ENCODE data around the gene TTF1. TPM values are rescaled to one million over a fixed set of nuclear protein-coding genes. Genes with fewer than 3 reads are reported as not detected.

The TTF1 gene
- total and polyA plus RNA-seq, 2 of the 13 experiments (the other 11 are each of a cell fraction or from before 2014, with no cell fraction given), result 3.4 to 9.8 TPM

- TF ChIP-seq PTBP1 (IDR thresholded peaks at IDR 0.05; ENCODE audit: low read depth, low read length, poor library complexity, severe bottlenecking), result no peak
- TF ChIP-seq, protein P1, sequence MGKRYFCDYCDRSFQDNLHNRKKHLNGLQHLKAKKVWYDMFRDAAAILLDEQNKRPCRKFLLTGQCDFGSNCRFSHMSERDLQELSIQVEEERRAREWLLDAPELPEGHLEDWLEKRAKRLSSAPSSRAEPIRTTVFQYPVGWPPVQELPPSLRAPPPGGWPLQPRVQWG (CRISPR knock-in tag; IDR thresholded peaks at IDR 0.05; ENCODE audit: borderline replicate concordance, low read depth), result no peak
- peak; percentile 48; the same call in 1 of the 2 replicates for TF ChIP-seq CREM (IDR thresholded peaks at IDR 0.05)
- no peak for TF ChIP-seq CREM (CRISPR knock-in tag; IDR thresholded peaks at IDR 0.05)
- TF ChIP-seq TRIM24 (CRISPR knock-in tag; IDR thresholded peaks at IDR 0.05), result no peak
- TF ChIP-seq, protein P2, sequence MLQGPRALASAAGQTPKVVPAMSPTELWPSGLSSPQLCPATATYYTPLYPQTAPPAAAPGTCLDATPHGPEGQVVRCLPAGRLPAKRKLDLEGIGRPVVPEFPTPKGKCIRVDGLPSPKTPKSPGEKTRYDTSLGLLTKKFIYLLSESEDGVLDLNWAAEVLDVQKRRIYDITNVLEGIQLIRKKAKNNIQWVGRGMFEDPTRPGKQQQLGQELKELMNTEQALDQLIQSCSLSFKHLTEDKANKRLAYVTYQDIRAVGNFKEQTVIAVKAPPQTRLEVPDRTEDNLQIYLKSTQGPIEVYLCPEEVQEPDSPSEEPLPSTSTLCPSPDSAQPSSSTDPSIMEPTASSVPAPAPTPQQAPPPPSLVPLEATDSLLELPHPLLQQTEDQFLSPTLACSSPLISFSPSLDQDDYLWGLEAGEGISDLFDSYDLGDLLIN (CRISPR knock-in tag; IDR thresholded peaks at IDR 0.05; ENCODE audit: borderline replicate concordance), result peak; percentile 72; the same call in 1 of the 2 replicates
- no peak for TF ChIP-seq HMGXB3 (CRISPR knock-in tag; IDR thresholded peaks at IDR 0.05; ENCODE audit: borderline replicate concordance)
- no peak for TF ChIP-seq CEBPZ (IDR thresholded peaks at IDR 0.05; ENCODE audit: low read length)
- TF ChIP-seq LCORL (IDR thresholded peaks at IDR 0.05), result no peak
- 0 out of 2 replicates have a peak, but pooled peaks have one; percentile 24 for TF ChIP-seq LCORL (CRISPR knock-in tag; IDR thresholded peaks at IDR 0.05)
- no peak; the same call in 1 of the 2 replicates for TF ChIP-seq THAP9 (CRISPR knock-in tag; IDR thresholded peaks at IDR 0.05; ENCODE audit: borderline replicate concordance)
- peak; percentile 79 for TF ChIP-seq GATAD1 (CRISPR knock-in tag; IDR thresholded peaks at IDR 0.05)
- peak; percentile 42; the same call in 1 of the 2 replicates for TF ChIP-seq HOXA9 (CRISPR knock-in tag; IDR thresholded peaks at IDR 0.05; ENCODE audit: borderline replicate concordance)
- no peak for TF ChIP-seq MYC (CRISPR knock-in tag; IDR thresholded peaks at IDR 0.05; ENCODE audit: borderline replicate concordance)
- TF ChIP-seq SP5 (CRISPR knock-in tag; IDR thresholded peaks at IDR 0.05; ENCODE audit: borderline replicate concordance, low read depth), result peak; percentile 59
- TF ChIP-seq GABPA (IDR thresholded peaks at IDR 0.05; ENCODE audit: low read depth, low read length), result peak; percentile 79
- TF ChIP-seq GABPA (CRISPR knock-in tag; IDR thresholded peaks at IDR 0.05; ENCODE audit: low read depth), result peak; percentile 88
Observed at GRCh38 chr9:132354637-132355355, 51.8 kb downstream of the TTF1 start, which contains the start of gene SETX (continued).

All from HepG2 (cell line).